NCI-H1048 (cell line): ENCODE results near the gene SALL3.

Experiments used
- DNase-seq: peaks from one replicate; lab custom pipeline; 2025; lab: John Stamatoyannopoulos, UW

Gene SALL3

GRCh38 chr18:78965917-78966792 is 13.5 kb upstream of the SALL3 start:
- no peak for DNase-seq

- no peak for DNase-seq
Measured at GRCh38 chr18:78966793-78967106, 12.9 kb upstream of the SALL3 start.

GRCh38 chr18:78967692-78968091 is 11.9 kb upstream of the SALL3 start:
- DNase-seq = no peak

GRCh38 chr18:78969574-78970315 is 9.9 kb upstream of the SALL3 start:
- no peak for DNase-seq

- no peak for DNase-seq
Measured at GRCh38 chr18:78970774-78971333, 8.8 kb upstream of the SALL3 start.

- DNase-seq = no peak
Measured at GRCh38 chr18:78971511-78972245, 7.9 kb upstream of the SALL3 start.

GRCh38 chr18:78972385-78972918 is 7.2 kb upstream of the SALL3 start:
- DNase-seq = no peak

- no peak for DNase-seq
Measured at GRCh38 chr18:78972930-78973331, 6.7 kb upstream of the SALL3 start.

- no peak for DNase-seq
Measured at GRCh38 chr18:78973357-78974083, 6.1 kb upstream of the SALL3 start.

GRCh38 chr18:78974115-78974761 is 5.4 kb upstream of the SALL3 start:
- DNase-seq = no peak

- no peak for DNase-seq
Measured at GRCh38 chr18:78975292-78975691, 4.3 kb upstream of the SALL3 start.

- no peak for DNase-seq
Measured at GRCh38 chr18:78975699-78976335, 3.8 kb upstream of the SALL3 start.

GRCh38 chr18:78976765-78977636 is 2.6 kb upstream of the SALL3 start:
- DNase-seq = no peak

GRCh38 chr18:78977637-78978348 is 1.8 kb upstream of the SALL3 start:
- no peak for DNase-seq

GRCh38 chr18:78978349-78979055 is 1.1 kb upstream of the SALL3 start:
- no peak for DNase-seq

- no peak for DNase-seq
Measured at GRCh38 chr18:78979056-78979729, 425 bp upstream of the SALL3 start.

GRCh38 chr18:78980279-78980771 is 707 bp downstream of the SALL3 start:
- no peak for DNase-seq
